WTC11 (cell line): ENCODE results near the gene TRIP10. TPM values are rescaled to one million over a fixed set of nuclear protein-coding genes. Genes with fewer than 3 reads are reported as not detected.

ENCODE experiments used
- ATAC-seq: fragments of 200-7000 bp; cut with Tn5 transposase; 2 replicates; pipeline ENCODE4 v1.10.0; 2021; ENCODE audit warnings: mild to moderate bottlenecking, moderate library complexity
- CTCF ChIA-PET: fragments of 300-600 bp; sonication (Branson Sonifier 250); formaldehyde crosslinking; loops from one replicate; lab custom pipeline; 2021; ENCODE audit warnings: antibody characterized with exemption; lab: Charles Lee
- POLR2A ChIA-PET: fragments of 350-600 bp; sonication (Branson Sonifier 250); formaldehyde crosslinking; loops from one replicate; lab custom pipeline; 2021; ENCODE audit warnings: antibody characterized with exemption; lab: Charles Lee
- DNase-seq: peaks from one replicate; pipeline ENCODE4 v3.0.0; 2021; ENCODE audit warnings: low spot score
- H3K27ac Mint-ChIP-seq: 2 replicates; pipeline ENCODE4 v1.8.0; 2021; ENCODE audit warnings: mixed read lengths
- H3K27me3 Mint-ChIP-seq: 2 replicates; pipeline ENCODE4 v1.8.0; 2021; ENCODE audit warnings: low read depth, mild to moderate bottlenecking, moderate library complexity, mixed read lengths
- H3K36me3 Mint-ChIP-seq: 2 replicates; pipeline ENCODE4 v1.8.0; 2021; ENCODE audit warnings: mixed read lengths
- H3K4me1 Mint-ChIP-seq: 2 replicates; pipeline ENCODE4 v1.8.0; 2022; ENCODE audit warnings: mixed read lengths
- H3K4me3 Mint-ChIP-seq: 2 replicates; pipeline ENCODE4 v1.8.0; 2021; ENCODE audit warnings: mild to moderate bottlenecking, moderate library complexity, mixed read lengths
- H3K9me3 Mint-ChIP-seq: 2 replicates; pipeline ENCODE4 v1.8.0; 2021; ENCODE audit warnings: mixed read lengths
- ARID4B ChIP-seq: sonication (generic); formaldehyde crosslinking; IDR thresholded peaks from 2 replicates; pipeline ENCODE4 v1.8.0; 2023; ENCODE audit warnings: missing genetic modification reagents, mild to moderate bottlenecking, borderline replicate concordance
- IRF1 ChIP-seq: sonication (generic); formaldehyde crosslinking; IDR thresholded peaks from 2 replicates; pipeline ENCODE4 v1.8.0; 2023; ENCODE audit warnings: missing genetic modification reagents
- MLX ChIP-seq: sonication (generic); formaldehyde crosslinking; IDR thresholded peaks from 2 replicates; pipeline ENCODE4 v1.8.1; 2023; ENCODE audit warnings: mild to moderate bottlenecking, missing genetic modification reagents, moderate library complexity
- NFE2L1 ChIP-seq: sonication (generic); formaldehyde crosslinking; IDR thresholded peaks from 2 replicates; pipeline ENCODE4 v1.8.1; 2023; ENCODE audit warnings: missing genetic modification reagents
- NR3C1 ChIP-seq: sonication (generic); formaldehyde crosslinking; conservative IDR thresholded peaks from 2 replicates; pipeline ENCODE4 v1.8.1; 2023; ENCODE audit warnings: low read depth, mild to moderate bottlenecking, missing genetic modification reagents
- SOX15 ChIP-seq: fragments of 250-450 bp; sonication (Bioruptor Pico); IDR thresholded peaks from 2 replicates; pipeline ENCODE4 v1.9.0; 2021; ENCODE audit warnings: mild to moderate bottlenecking
- SP1 ChIP-seq: sonication (generic); formaldehyde crosslinking; conservative IDR thresholded peaks from 2 replicates; pipeline ENCODE4 v1.8.1; 2022; ENCODE audit warnings: missing genetic modification reagents
- TP53 ChIP-seq: sonication (generic); formaldehyde crosslinking; IDR thresholded peaks from 2 replicates; pipeline ENCODE4 v1.8.1; 2023; ENCODE audit warnings: mild to moderate bottlenecking, missing genetic modification reagents
- USF2 ChIP-seq: sonication (generic); formaldehyde crosslinking; IDR thresholded peaks from 2 replicates; pipeline ENCODE4 v1.8.1; 2023; ENCODE audit warnings: mild to moderate bottlenecking, missing genetic modification reagents, moderate library complexity
- ZMAT4 ChIP-seq: fragments of 250-450 bp; sonication (Bioruptor Pico); IDR thresholded peaks from 2 replicates; pipeline ENCODE4 v1.9.0; 2021; ENCODE audit warnings: mild to moderate bottlenecking
- ZNF121 ChIP-seq: sonication (generic); formaldehyde crosslinking; IDR thresholded peaks from 2 replicates; pipeline ENCODE4 v1.8.0; 2023; ENCODE audit warnings: missing genetic modification reagents
- ZNF219 ChIP-seq: sonication (generic); formaldehyde crosslinking; IDR thresholded peaks from 2 replicates; pipeline ENCODE4 v1.8.0; 2023; ENCODE audit warnings: missing genetic modification reagents, mild to moderate bottlenecking, borderline replicate concordance
- total RNA-seq: library from RNA; stranded (reverse); gene quantifications from 3 replicates; pipeline ENCODE4 v1.2.3, GENCODE V29; 2021

The TRIP10 gene
- total RNA-seq, 1 experiment from 2014 or later, result 76.6 TPM

GRCh38 chr19:6767357-6768235 lies 28.1 kb downstream of the TRIP10 start, which contains the start of gene SH2D3A (continued):
- TF ChIP-seq ZMAT4 (no peak), TP53 (CRISPR knock-in tag) (no peak), SOX15 (no peak), NFE2L1 (CRISPR knock-in tag) (no peak), SP1 (CRISPR knock-in tag) (peak; percentile 77), ARID4B (peak; percentile 56; the same call in 1 of the 2 replicates), IRF1 (CRISPR knock-in tag) (no peak), USF2 (CRISPR knock-in tag) (no peak), MLX (CRISPR knock-in tag) (no peak)

- Mint-ChIP-seq H3K36me3 (no peaks in the 10 kb centered on the region), H3K4me3 (peak overlapping the region; percentile 89), H3K27ac (peak overlapping the region; percentile 93; the same call in 1 of the 2 replicates), H3K27me3 (no peaks in the 10 kb centered on the region; the same call in 1 of the 2 replicates), H3K9me3 (no peaks in the 10 kb centered on the region), H3K4me1 (peaks cover 21% of the 10 kb centered on the region)
- ChIA-PET POLR2A (interaction anchor here (3.0 to 4.5 kb wide), 2 partner anchors 15 to 30 kb away, joined by 19 to 40 read pairs; partner anchors contain the start of gene GPR108), CTCF (interaction anchor here (0.8 to 4.0 kb wide), 9 partner anchors 12 to 331 kb away, joined by 3 to 36 read pairs (median 9); partner anchors contain the start of gene GPR108)
- ATAC-seq (no peak), DNase-seq (no peak)
- TF ChIP-seq NR3C1, result no peak
- TF ChIP-seq USF2 (CRISPR knock-in tag), result no peak
- no peak for TF ChIP-seq SOX15
- TF ChIP-seq ZNF121 (CRISPR knock-in tag), result peak; percentile 94
- no peak for TF ChIP-seq ZNF219 (CRISPR knock-in tag)
These were observed 28.8 kb downstream of the TRIP10 start for GRCh38 chr19:6768236-6768785.
